NCI-H1694 (cell line): ENCODE data around the gene COX7A2L.
A peak's percentile ranks its signal among the peaks of the same experiment; 100 is the strongest.
"Not testable (repeated sequence)": the region's sequence is repeated elsewhere in the genome, so short reads cannot be mapped to it uniquely, and the experiment has no call there.

ENCODE experiments used
- DNase-seq: peaks from one replicate; lab custom pipeline; 2025; lab: John Stamatoyannopoulos, UW

Gene COX7A2L

GRCh38 chr2:42360890-42361727 lies at the start of gene COX7A2L:
Gene COX7A2L, minus strand, starts transcription at chr2:42361217. Its CDS starts 56 bp downstream, at chr2:42361161.
- peak; percentile 94 for DNase-seq

- no peak for DNase-seq
Measured at GRCh38 chr2:42408009-42408408, 47.0 kb upstream of the COX7A2L start.

- DNase-seq = no peak
Measured at GRCh38 chr2:42407476-42407875, 46.5 kb upstream of the COX7A2L start.

- DNase-seq = no peak
Measured at GRCh38 chr2:42404676-42405075, 43.7 kb upstream of the COX7A2L start.

GRCh38 chr2:42401773-42402172 lies 40.8 kb upstream of the COX7A2L start:
- no peak for DNase-seq

- not testable (repeated sequence) for DNase-seq
Measured at GRCh38 chr2:42398052-42398451, 37.0 kb upstream of the COX7A2L start.

- not testable (repeated sequence) for DNase-seq
Measured at GRCh38 chr2:42393320-42393719, 32.3 kb upstream of the COX7A2L start.

GRCh38 chr2:42392191-42392590 lies 31.2 kb upstream of the COX7A2L start:
- no peak for DNase-seq

GRCh38 chr2:42390401-42390969 lies 29.5 kb upstream of the COX7A2L start:
- DNase-seq = no peak

GRCh38 chr2:42386682-42387081 lies 25.7 kb upstream of the COX7A2L start:
- no peak for DNase-seq

- DNase-seq = peak; percentile 22
Measured at GRCh38 chr2:42385225-42385624, 24.2 kb upstream of the COX7A2L start.

GRCh38 chr2:42383855-42384530 lies 23.0 kb upstream of the COX7A2L start:
- no peak for DNase-seq

GRCh38 chr2:42382144-42382543 lies 21.1 kb upstream of the COX7A2L start:
- no peak for DNase-seq

- DNase-seq = not testable (repeated sequence)
Measured at GRCh38 chr2:42380026-42380425, 19.0 kb upstream of the COX7A2L start.

- DNase-seq = no peak
Measured at GRCh38 chr2:42378415-42378814, 17.4 kb upstream of the COX7A2L start.

- no peak for DNase-seq
Measured at GRCh38 chr2:42376758-42377157, 15.7 kb upstream of the COX7A2L start.

GRCh38 chr2:42372474-42373200 lies 11.6 kb upstream of the COX7A2L start:
- DNase-seq = no peak

GRCh38 chr2:42371611-42372473 lies 10.8 kb upstream of the COX7A2L start:
- peak; percentile 99 for DNase-seq

- peak; percentile 38 for DNase-seq
Measured at GRCh38 chr2:42369532-42370229, 8.7 kb upstream of the COX7A2L start.

- DNase-seq = peak; percentile 60
Measured at GRCh38 chr2:42368817-42369531, 8.0 kb upstream of the COX7A2L start.
